Colon (tissue), 2 donors: Measurements from ENCODE around the gene PCDHA4.
"Not testable (repeated sequence)": the region's sequence is repeated elsewhere in the genome, so short reads cannot be mapped to it uniquely, and the experiment has no call there.

Experiments used
- FAIRE-seq: peaks from 2 replicates; lab custom pipeline; 2012; peaks lifted over from hg19 to GRCh38; lab: Jason Lieb, UNC
- donor health status: control.
- donor health status: control.

Gene PCDHA4

GRCh38 chr5:140821375-140822280 lies 14.8 kb downstream of the PCDHA4 start, which contains the start of gene PCDHA5:
TSS of gene PCDHA5 (plus strand) at chr5:140821613.
- FAIRE-seq = no peak

DNA sequence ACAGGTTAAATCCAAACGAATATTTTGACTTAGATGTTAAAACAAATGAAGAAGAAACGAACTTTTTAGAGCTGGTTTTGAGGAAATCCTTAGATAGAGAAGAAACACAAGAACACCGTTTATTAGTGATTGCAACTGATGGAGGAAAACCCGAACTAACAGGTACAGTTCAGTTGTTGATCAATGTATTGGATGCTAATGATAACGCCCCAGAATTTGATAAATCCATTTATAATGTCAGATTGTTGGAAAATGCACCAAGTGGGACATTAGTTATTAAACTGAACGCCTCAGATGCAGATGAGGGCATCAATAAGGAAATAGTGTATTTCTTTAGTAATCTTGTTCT lies 15.4 kb downstream of the PCDHA4 start:
- FAIRE-seq = no peak

GRCh38 chr5:140822969-140823368 lies 16.1 kb downstream of the PCDHA4 start:
- not testable (repeated sequence) for FAIRE-seq

DNA sequence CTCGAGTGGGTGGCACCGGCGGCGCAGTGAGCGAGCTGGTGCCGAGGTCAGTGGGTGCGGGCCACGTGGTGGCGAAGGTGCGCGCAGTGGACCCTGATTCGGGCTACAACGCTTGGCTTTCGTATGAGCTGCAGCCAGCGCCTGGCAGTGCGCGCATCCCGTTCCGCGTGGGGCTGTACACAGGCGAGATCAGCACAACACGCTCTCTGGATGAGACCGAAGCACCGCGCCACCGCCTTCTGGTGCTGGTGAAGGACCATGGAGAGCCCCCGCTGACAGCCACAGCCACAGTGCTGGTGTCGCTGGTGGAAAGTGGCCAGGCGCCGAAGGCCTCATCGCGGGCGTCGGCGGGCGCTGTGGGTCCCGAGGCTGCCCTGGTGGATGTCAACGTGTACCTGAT lies 16.6 kb downstream of the PCDHA4 start:
- no peak for FAIRE-seq

GRCh38 chr5:140827704-140828361 lies 21.0 kb downstream of the PCDHA4 start, which contains the start of gene PCDHA6:
TSS of gene PCDHA6 (plus strand) at chr5:140827960. CDS start at chr5:140828092, 132 bp downstream.
- no peak for FAIRE-seq

DNA sequence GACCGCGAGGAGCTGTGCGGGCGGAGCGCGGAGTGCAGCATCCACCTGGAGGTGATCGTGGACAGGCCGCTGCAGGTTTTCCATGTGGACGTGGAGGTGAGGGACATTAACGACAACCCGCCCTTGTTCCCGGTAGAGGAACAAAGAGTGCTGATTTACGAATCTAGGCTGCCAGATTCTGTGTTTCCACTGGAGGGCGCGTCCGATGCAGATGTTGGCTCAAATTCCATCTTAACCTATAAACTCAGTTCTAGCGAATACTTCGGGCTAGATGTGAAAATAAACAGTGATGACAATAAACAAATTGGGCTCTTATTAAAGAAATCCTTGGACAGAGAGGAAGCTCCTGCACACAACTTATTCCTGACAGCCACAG lies 21.5 kb downstream of the PCDHA4 start:
- no peak for FAIRE-seq

DNA sequence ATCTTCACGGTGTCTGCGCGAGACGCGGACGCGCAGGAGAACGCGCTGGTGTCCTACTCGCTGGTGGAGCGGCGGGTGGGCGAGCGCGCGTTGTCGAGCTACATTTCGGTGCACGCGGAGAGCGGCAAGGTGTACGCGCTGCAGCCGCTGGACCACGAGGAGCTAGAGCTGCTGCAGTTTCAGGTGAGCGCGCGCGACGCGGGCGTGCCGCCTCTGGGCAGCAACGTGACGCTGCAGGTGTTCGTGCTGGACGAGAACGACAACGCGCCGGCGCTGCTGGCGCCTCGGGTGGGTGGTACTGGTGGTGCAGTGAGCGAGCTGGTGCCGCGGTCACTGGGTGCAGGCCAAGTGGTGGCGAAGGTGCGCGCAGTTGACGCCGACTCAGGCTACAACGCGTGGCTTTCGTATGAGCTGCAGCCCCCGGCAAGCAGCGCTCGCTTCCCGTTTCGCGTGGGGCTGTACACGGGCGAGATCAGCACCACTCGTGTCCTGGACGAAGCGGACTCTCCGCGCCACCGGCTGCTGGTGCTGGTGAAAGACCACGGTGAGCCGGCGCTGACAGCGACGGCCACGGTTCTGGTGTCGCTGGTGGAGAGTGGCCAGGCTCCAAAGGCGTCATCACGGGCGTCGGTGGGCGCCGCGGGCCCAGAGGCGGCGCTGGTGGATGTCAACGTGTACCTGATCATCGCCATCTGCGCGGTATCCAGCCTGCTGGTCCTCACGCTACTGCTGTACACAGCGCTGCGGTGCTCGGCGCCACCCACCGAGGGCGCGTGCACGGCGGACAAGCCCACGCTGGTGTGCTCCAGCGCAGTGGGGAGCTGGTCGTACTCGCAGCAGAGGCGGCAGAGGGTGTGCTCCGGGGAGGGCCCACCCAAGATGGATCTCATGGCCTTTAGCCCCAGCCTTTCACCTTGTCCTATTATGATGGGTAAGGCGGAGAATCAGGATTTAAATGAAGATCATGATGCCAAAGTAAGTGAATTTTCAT lies 22.9 kb downstream of the PCDHA4 start:
- FAIRE-seq = not testable (repeated sequence)

DNA sequence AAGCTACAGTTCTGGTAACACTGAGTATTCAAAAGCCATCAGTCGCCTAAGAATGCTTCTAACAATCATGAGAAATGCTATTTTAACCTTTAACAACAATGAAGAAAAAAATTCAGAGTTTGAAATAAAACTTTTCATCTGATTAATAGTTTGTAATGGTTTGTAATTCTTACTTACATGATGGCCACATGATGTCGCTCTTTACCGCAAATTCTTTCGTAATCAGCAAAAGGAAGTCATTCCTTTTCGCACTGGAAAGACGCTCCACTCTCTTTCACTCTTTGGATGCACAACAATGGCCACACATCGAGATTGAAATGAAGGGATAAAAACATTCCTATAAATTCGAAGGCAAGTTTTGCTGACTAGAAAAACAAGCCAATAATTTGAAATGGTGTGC lies 27.1 kb downstream of the PCDHA4 start, which contains the start of gene PCDHA7:
Gene PCDHA7 (plus strand): TSS at position 277 of the 400 bp plus-strand sequence. CDS start 115 bp downstream, at position 392.
- FAIRE-seq = no peak

DNA sequence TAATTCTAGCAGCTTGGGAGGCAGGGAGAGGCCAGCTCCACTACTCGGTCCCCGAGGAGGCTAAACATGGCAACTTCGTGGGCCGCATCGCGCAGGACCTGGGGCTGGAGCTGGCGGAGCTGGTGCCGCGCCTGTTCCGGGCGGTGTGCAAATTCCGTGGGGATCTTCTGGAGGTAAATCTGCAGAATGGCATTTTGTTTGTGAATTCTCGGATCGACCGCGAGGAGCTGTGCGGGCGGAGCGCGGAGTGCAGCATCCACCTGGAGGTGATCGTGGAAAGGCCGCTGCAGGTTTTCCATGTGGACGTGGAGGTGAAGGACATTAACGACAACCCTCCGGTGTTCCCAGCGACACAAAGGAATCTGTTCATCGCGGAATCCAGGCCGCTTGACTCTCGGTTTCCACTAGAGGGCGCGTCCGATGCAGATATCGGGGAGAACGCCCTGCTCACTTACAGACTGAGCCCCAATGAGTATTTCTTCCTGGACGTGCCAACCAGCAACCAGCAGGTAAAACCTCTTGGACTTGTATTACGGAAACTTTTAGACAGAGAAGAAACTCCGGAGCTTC lies 27.7 kb downstream of the PCDHA4 start:
- FAIRE-seq = not testable (repeated sequence)

- FAIRE-seq = no peak
These were observed 29.0 kb downstream of the PCDHA4 start for GRCh38 chr5:140835622-140836510.

DNA sequence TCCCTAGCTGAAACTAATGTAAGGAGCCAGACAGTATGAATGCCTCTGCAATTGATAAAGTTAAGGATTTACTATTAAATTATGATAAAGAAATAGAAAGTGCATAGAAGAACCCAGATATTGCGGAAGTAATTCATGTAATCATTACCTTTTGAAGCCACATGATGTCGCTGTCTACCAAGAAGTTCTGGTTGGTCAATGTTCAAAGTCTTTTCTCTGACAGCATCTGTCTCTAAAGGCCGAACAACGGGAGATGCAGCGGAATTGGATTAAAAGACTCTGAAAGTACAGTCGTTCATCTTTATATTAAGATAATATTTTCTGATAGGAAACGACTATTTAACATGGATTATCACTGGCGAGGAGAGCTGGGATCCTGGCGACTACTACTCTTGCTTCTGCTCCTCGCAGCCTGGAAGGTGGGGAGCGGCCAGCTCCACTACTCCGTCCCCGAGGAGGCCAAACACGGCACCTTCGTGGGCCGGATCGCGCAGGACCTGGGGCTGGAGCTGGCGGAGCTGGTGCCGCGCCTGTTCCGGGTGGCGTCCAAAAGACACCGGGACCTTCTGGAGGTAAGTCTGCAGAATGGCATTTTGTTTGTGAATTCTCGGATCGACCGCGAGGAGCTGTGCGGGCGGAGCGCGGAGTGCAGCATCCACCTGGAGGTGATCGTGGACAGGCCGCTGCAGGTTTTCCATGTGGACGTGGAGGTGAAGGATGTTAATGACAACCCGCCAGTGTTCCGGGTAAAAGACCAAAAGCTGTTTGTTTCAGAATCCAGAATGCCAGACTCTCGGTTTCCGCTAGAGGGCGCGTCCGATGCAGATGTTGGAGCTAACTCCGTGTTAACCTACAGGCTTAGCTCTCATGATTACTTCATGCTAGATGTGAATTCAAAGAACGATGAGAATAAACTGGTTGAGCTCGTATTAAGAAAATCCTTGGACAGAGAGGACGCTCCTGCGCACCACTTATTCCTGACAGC lies 34.4 kb downstream of the PCDHA4 start, which contains the start of gene PCDHA8:
Gene PCDHA8 (plus strand): TSS at position 210 of the 985 bp plus-strand sequence. CDS start 135 bp downstream, at position 345.
- FAIRE-seq = no peak

- no peak for FAIRE-seq
These were observed 36.2 kb downstream of the PCDHA4 start for GRCh38 chr5:140842798-140843733.

DNA sequence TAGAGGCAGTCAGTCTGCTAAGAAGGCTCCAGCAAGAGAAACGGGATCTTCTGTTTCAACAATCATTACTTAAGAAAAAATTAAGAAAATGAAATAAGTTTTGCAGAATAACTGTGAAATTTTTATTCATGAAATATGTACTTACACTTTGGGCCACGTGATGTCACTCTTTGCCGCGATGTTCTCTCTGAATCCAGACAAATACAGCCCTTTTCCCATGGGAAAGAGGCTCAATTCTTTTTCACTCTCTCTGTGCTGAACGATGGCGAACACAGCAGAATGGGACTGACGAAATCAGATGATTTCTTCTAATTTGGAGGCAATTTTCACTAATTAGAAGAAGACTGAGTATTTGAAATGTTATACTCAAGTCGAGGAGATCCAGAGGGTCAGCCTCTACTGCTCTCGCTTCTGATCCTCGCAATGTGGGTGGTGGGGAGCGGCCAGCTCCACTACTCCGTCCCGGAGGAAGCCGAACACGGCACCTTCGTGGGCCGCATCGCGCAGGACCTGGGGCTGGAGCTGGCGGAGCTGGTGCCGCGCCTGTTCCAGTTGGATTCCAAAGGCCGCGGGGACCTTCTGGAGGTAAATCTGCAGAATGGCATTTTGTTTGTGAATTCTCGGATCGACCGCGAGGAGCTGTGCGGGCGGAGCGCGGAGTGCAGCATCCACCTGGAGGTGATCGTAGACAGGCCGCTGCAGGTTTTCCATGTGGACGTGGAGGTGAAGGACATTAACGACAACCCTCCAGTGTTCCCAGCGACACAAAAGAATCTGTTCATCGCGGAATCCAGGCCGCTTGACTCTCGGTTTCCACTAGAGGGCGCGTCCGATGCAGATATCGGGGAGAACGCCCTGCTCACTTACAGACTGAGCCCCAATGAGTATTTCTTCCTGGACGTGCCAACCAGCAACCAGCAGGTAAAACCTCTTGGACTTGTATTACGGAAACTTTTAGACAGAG lies 41.6 kb downstream of the PCDHA4 start, which contains the start of gene PCDHA9:
Gene PCDHA9 (plus strand): TSS at position 244 of the 964 bp plus-strand sequence. CDS start 114 bp downstream, at position 358.
- FAIRE-seq = not testable (repeated sequence)

DNA sequence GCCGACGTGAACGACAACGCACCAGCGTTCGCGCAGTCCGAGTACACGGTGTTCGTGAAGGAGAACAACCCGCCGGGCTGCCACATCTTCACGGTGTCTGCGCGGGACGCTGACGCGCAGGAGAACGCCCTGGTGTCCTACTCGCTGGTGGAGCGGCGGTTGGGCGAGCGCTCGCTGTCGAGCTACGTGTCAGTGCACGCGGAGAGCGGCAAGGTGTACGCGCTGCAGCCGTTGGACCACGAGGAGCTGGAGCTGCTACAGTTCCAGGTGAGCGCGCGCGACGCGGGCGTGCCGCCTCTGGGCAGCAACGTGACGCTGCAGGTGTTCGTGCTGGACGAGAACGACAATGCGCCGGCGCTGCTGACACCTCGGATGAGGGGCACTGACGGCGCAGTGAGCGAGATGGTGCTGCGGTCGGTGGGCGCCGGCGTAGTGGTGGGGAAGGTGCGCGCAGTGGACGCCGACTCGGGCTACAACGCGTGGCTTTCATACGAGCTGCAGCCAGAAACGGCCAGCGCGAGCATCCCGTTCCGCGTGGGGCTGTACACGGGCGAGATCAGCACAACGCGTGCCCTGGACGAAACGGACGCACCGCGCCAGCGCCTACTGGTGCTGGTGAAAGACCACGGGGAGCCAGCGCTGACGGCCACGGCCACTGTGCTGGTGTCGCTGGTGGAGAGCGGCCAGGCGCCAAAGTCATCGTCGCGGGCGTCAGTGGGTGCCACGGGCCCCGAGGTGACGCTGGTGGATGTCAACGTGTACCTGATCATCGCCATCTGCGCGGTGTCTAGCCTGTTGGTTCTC lies 43.2 kb downstream of the PCDHA4 start:
- FAIRE-seq = not testable (repeated sequence)

DNA sequence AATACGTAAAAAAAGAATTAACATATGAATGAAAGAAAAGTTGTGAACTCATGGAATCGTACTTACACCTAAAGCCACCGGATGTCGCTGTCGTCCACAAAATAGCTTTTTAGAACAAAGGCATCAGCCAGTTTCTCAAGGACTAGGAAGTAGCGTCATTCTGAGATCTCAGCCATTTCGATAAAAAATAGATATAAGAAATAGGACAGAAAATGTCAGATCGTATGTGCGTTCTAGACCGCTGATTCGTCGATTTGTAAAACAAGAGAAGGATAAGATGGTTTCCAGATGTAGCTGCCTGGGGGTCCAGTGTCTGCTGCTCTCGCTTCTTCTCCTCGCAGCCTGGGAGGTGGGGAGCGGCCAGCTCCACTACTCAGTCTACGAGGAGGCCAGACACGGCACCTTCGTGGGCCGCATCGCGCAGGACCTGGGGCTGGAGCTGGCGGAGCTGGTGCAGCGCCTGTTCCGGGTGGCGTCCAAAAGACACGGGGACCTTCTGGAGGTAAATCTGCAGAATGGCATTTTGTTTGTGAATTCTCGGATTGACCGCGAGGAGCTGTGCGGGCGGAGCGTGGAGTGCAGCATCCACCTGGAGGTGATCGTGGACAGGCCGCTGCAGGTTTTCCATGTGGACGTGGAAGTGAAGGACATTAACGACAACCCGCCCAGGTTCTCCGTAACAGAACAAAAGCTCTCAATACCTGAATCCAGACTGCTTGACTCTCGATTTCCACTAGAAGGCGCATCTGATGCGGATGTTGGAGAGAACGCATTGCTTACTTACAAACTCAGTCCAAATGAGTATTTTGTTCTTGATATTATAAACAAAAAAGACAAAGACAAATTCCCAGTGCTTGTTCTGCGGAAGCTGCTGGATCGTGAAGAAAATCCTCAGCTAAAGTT lies 49.2 kb downstream of the PCDHA4 start, which contains the start of gene PCDHA10:
Gene PCDHA10 (plus strand): TSS at position 126 of the 903 bp plus-strand sequence. CDS start 152 bp downstream, at position 278.
- no peak for FAIRE-seq
